HEK293 (cell line): ENCODE data around the gene MTMR2.

Experiments
- CTCF ChIA-PET: fragments of 350-600 bp; formaldehyde crosslinking; extraction: SDS; loops from one replicate; lab custom pipeline; 2021; ENCODE audit warnings: antibody characterized with exemption; lab: Yijun Ruan, JAX
- POLR2A ChIA-PET: fragments of 300-600 bp; formaldehyde crosslinking; extraction: SDS; loops from one replicate; lab custom pipeline; 2020; ENCODE audit warnings: antibody characterized with exemption, inconsistent platforms; lab: Yijun Ruan, JAX
- H3K27ac ChIP-seq: fragments of 200-500 bp; sonication (Bioruptor generic); 2 replicates; pipeline ENCODE4 v1.5.1; 2014; ENCODE audit warnings: low read depth, low read length, control low read depth, inconsistent platforms; ENCODE audit errors: extremely low read depth
- H3K36me3 ChIP-seq, 2 experiments: fragments of 200-500 bp in 1 of 2; sonication (Bioruptor generic) in 1 of 2; 1 replicate in 1 of 2; 2 replicates in 1 of 2; pipeline ENCODE4 v1.5.1; 2014 to 2017; ENCODE audit warnings: inconsistent platforms in 2 of 2, low read length in 2 of 2; ENCODE audit not compliant: control insufficient read depth in 2 of 2, insufficient read depth in 1 of 2
- H3K4me1 ChIP-seq: fragments of 200-500 bp; sonication (Bioruptor generic); 2 replicates; pipeline ENCODE4 v1.5.1; 2014; ENCODE audit warnings: mild to moderate bottlenecking, low read length, inconsistent platforms; ENCODE audit not compliant: control insufficient read depth, insufficient read depth
- H3K4me3 ChIP-seq: 2 replicates; pipeline ENCODE4 v1.5.1; 2011; ENCODE audit warnings: low read depth, mild to moderate bottlenecking, control low read depth, low read length, moderate library complexity
- H3K9me3 ChIP-seq: fragments of 200-500 bp; sonication (Bioruptor generic); 2 replicates; pipeline ENCODE4 v1.5.1; 2014; ENCODE audit warnings: low read depth, low read length, inconsistent platforms; ENCODE audit not compliant: control insufficient read depth, insufficient read depth
- BCL6B ChIP-seq: fragments of 450-650 bp; formaldehyde crosslinking; IDR thresholded peaks from 2 replicates; pipeline ENCODE4 v1.5.1; 2017; ENCODE audit warnings: missing biosample characterization, missing genetic modification characterization
- FEZF1 ChIP-seq: fragments of 450-650 bp; formaldehyde crosslinking; IDR thresholded peaks from 2 replicates; pipeline ENCODE4 v1.5.1; 2016; ENCODE audit warnings: missing biosample characterization, missing genetic modification characterization
- GFI1B ChIP-seq: fragments of 450-650 bp; formaldehyde crosslinking; IDR thresholded peaks from 2 replicates; pipeline ENCODE4 v1.5.1; 2016; ENCODE audit warnings: missing biosample characterization, missing genetic modification characterization
- IKZF3 ChIP-seq: fragments of 450-650 bp; IDR thresholded peaks from 2 replicates; pipeline ENCODE4 v1.5.0; 2018; ENCODE audit warnings: missing biosample characterization, mild to moderate bottlenecking, missing genetic modification characterization, moderate library complexity
- KLF10 ChIP-seq: fragments of 450-650 bp; IDR thresholded peaks from 2 replicates; pipeline ENCODE4 v1.5.1; 2018; ENCODE audit warnings: missing biosample characterization, mild to moderate bottlenecking, missing genetic modification characterization
- MZF1 ChIP-seq: fragments of 450-650 bp; formaldehyde crosslinking; IDR thresholded peaks from 2 replicates; pipeline ENCODE4 v1.5.1; 2017; ENCODE audit warnings: missing biosample characterization, missing genetic modification characterization, borderline replicate concordance
- OSR2 ChIP-seq: fragments of 450-650 bp; formaldehyde crosslinking; IDR thresholded peaks from 2 replicates; pipeline ENCODE4 v1.5.1; 2016; ENCODE audit warnings: missing biosample characterization, missing genetic modification characterization
- PATZ1 ChIP-seq: fragments of 450-650 bp; formaldehyde crosslinking; IDR thresholded peaks from 2 replicates; pipeline ENCODE4 v1.5.1; 2016; ENCODE audit warnings: missing biosample characterization, missing genetic modification characterization
- WT1 ChIP-seq: fragments of 450-650 bp; formaldehyde crosslinking; IDR thresholded peaks from 2 replicates; pipeline ENCODE4 v1.5.1; 2016; ENCODE audit warnings: missing biosample characterization, missing genetic modification characterization
- ZBTB20 ChIP-seq: fragments of 450-650 bp; formaldehyde crosslinking; IDR thresholded peaks from 2 replicates; pipeline ENCODE4 v1.5.1; 2016; ENCODE audit warnings: missing biosample characterization, missing genetic modification characterization
- ZEB2 ChIP-seq: fragments of 450-650 bp; formaldehyde crosslinking; IDR thresholded peaks from 2 replicates; pipeline ENCODE4 v1.5.1; 2016; ENCODE audit warnings: missing biosample characterization, missing genetic modification characterization
- ZNF155 ChIP-seq: fragments of 450-650 bp; formaldehyde crosslinking; IDR thresholded peaks from 2 replicates; pipeline ENCODE4 v1.5.1; 2016; ENCODE audit warnings: missing biosample characterization, missing genetic modification characterization
- ZNF18 ChIP-seq: fragments of 450-650 bp; formaldehyde crosslinking; IDR thresholded peaks from 2 replicates; pipeline ENCODE4 v1.5.1; 2016; ENCODE audit warnings: missing biosample characterization, missing genetic modification characterization
- ZNF19 ChIP-seq: fragments of 450-650 bp; formaldehyde crosslinking; IDR thresholded peaks from 2 replicates; pipeline ENCODE4; 2016; ENCODE audit warnings: missing biosample characterization, missing genetic modification characterization, low read depth
- ZNF202 ChIP-seq: fragments of 450-650 bp; formaldehyde crosslinking; IDR thresholded peaks from 2 replicates; pipeline ENCODE4 v1.5.1; 2016; ENCODE audit warnings: missing biosample characterization, missing genetic modification characterization, borderline replicate concordance
- ZNF266 ChIP-seq: fragments of 450-650 bp; formaldehyde crosslinking; IDR thresholded peaks from 2 replicates; pipeline ENCODE4 v1.5.1; 2016; ENCODE audit warnings: missing biosample characterization, missing genetic modification characterization, low read depth
- ZNF48 ChIP-seq: fragments of 450-650 bp; formaldehyde crosslinking; IDR thresholded peaks from 2 replicates; pipeline ENCODE4 v1.5.1; 2016; ENCODE audit warnings: missing biosample characterization, missing genetic modification characterization
- TF ChIP-seq, protein P1 (sequence below): fragments of 450-650 bp; formaldehyde crosslinking; IDR thresholded peaks from 2 replicates; pipeline ENCODE4 v1.5.1; 2017; ENCODE audit warnings: missing biosample characterization, missing genetic modification characterization

Gene MTMR2

GRCh38 chr11:95917193-95918036 lies 6.5 kb downstream of the MTMR2 start:
- H3K27ac ChIP-seq = no peak overlapping the region
- POLR2A ChIA-PET = no interaction called here
- no peaks in the 10 kb centered on the region for H3K9me3 ChIP-seq
- H3K4me1 ChIP-seq = peaks cover 7% of the 10 kb centered on the region; the same call in 1 of the 2 replicates
- TF ChIP-seq ZBTB20 (tag by site-specific recombination) (peak; percentile 30; the same call in 1 of the 2 replicates), ZNF48 (tag by site-specific recombination) (no peak), ZNF266 (tag by site-specific recombination) (no peak), GFI1B (tag by site-specific recombination) (0 out of 2 replicates have a peak, but pooled peaks have one; percentile 52), ZNF18 (peak; percentile 63; the same call in 1 of the 2 replicates), ZNF19 (tag by site-specific recombination) (no peak), WT1 (tag by site-specific recombination) (peak; percentile 37; the same call in 1 of the 2 replicates), MZF1 (tag by site-specific recombination) (peak; percentile 71; the same call in 1 of the 2 replicates), KLF10 (tag by site-specific recombination) (0 out of 2 replicates have a peak, but pooled peaks have one; percentile 13), OSR2 (tag by site-specific recombination) (peak; percentile 63), FEZF1 (tag by site-specific recombination) (peak; percentile 7; the same call in 1 of the 2 replicates), PATZ1 (tag by site-specific recombination) (0 out of 2 replicates have a peak, but pooled peaks have one; percentile 22), ZEB2 (tag by site-specific recombination) (peak; percentile 46; the same call in 1 of the 2 replicates), IKZF3 (tag by site-specific recombination) (peak; percentile 87), ZNF202 (tag by site-specific recombination) (no peak), BCL6B (tag by site-specific recombination) (peak; percentile 63), ZNF155 (no peak)
- TF ChIP-seq, protein P1, sequence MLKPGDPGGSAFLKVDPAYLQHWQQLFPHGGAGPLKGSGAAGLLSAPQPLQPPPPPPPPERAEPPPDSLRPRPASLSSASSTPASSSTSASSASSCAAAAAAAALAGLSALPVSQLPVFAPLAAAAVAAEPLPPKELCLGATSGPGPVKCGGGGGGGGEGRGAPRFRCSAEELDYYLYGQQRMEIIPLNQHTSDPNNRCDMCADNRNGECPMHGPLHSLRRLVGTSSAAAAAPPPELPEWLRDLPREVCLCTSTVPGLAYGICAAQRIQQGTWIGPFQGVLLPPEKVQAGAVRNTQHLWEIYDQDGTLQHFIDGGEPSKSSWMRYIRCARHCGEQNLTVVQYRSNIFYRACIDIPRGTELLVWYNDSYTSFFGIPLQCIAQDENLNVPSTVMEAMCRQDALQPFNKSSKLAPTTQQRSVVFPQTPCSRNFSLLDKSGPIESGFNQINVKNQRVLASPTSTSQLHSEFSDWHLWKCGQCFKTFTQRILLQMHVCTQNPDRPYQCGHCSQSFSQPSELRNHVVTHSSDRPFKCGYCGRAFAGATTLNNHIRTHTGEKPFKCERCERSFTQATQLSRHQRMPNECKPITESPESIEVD = 0 out of 2 replicates have a peak, but pooled peaks have one; percentile 61
- H3K4me3 ChIP-seq = no peak overlapping the region
- H3K36me3 ChIP-seq = no peaks in the 10 kb centered on the region
- CTCF ChIA-PET = interaction anchor here (0.7 to 1.0 kb wide), 2 partner anchors 8 to 275 kb away, joined by 3 to 4 read pairs; no protein-coding TSS in a partner anchor
